GM18858 (cell line): ENCODE data around the gene HOXB8.

Experiments
- ATAC-seq: cut with Tn5 transposase; IDR thresholded peaks from one replicate; pipeline ENCODE4 v1.9.1; 2021; ENCODE audit not compliant: unreplicated experiment

HOXB8 gene

DNA sequence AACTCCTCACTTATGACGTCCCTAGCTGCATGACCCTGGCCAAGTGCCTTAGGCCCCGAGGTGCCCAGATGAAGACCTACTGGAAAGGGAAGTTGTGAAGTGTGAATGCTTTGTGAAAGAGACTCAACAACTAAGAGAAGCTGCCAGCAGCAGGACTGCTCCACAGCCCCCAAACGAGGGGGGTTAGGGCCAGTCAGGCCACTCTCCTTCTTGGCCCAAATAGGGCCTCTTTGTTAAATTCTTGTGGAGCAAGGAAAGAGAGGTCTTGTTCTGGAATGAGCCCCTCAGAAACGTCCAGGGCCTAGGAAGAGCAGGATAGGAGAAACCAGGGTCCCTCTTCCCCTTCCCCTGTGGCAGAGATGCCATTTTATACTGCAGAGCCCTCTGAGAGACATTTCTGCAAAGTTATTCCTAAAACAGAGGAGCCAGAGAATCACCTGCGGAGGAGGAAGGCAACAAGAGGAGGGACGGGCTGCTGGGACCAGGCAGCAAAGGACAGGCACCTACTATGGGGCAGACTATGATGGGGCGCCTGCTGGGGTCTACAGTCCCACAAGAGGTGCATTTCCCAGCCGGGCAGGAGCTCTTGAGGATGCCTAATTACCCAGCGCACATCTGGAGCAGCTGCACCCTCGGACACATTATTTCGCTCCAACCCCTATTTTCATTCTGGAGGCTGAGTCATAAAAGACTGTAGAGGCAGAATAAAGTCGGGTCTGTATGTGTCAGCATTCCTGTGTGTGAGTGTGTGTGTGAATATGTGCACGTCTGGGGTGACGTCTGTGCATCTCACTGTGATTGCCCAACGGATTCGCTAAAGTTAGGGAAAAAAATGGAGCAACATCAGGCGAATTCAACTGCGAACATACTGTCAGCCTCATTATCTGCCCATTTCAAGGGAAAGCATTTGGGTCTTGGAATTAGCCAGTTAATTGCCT lies 22.5 kb upstream of the HOXB8 start:
- no peak for ATAC-seq

DNA sequence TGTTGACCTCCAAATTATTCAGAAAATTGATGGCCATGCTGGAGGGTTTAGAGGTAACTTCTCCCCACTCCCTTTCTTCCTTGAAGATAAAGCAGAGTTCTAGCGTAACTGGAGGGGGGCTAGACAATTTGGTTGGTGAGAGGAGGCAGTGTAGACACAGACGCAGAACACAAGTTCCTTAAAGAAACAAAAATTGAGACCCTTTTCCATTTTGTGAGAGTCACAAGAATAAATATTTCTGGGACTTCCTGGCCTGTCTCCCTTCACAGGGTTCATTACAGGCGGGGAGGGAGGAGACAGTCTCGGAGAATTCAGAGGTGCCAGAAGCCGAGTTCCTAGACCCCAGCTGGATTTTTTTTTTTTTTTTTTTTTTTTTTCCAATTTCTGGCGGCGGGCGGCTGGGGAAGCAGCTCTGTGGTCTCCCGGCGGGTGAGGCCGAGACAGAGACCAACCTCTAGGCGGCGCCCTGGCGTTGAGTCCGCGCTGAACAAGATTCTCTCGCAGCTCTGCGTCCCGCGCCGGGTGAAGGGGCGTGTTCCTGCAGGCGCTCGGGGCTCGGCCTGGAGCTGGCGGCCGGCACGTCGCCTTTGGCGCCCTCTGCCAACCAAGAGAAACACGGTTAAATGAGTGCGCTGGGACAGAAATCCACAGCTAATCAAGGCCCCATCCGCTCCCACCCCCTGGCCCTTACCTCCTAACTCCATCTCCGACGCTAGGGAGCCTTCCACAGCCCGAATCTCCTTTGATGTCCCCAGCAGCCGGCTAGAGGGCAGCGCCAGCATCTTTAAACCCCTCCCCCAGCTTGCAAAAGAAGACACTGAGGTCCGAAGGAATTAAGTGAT lies 21.3 kb upstream of the HOXB8 start:
- no peak for ATAC-seq

GRCh38 chr17:48634493-48635208 lies 19.6 kb upstream of the HOXB8 start:
- ATAC-seq, result no peak

- no peak for ATAC-seq
Measured at GRCh38 chr17:48633266-48633677, 18.2 kb upstream of the HOXB8 start.

DNA sequence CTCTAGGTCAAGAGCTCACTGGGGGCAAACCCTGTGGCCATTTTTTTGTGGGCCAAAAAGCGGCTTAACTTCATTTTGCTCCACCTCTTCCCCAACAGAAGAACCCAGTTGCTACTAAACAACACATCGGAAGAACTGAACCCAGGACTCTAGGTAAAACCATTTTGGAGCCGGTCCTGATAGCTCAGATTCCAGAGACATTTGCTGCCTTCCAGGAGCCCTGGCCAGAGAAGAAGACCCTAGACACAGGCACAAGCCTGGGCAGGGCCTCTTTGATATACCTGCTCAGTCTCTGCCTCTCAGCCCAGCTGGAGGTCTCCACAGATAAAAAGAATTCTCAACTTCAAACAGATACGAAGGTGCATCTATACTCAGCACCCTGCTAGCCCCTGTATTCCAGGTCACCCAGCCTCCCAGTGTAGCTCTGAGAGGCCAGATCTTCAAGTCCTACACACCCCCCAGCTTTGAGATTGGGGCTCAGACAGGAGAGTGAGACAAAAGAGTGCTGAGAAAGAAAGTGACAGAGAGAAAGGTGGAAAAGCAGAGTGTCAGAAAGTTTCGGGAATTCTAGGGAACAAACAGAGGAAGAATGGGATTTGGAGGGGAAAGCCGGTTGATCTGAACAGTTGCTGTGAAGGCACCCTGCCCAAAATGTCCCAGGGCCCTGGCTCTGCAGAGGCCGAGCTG lies 17.6 kb upstream of the HOXB8 start:
- no peak for ATAC-seq

- no peak for ATAC-seq
Measured at GRCh38 chr17:48631693-48632578, 16.8 kb upstream of the HOXB8 start.

- no peak for ATAC-seq
Measured at GRCh38 chr17:48630925-48631692, 16.0 kb upstream of the HOXB8 start.

DNA sequence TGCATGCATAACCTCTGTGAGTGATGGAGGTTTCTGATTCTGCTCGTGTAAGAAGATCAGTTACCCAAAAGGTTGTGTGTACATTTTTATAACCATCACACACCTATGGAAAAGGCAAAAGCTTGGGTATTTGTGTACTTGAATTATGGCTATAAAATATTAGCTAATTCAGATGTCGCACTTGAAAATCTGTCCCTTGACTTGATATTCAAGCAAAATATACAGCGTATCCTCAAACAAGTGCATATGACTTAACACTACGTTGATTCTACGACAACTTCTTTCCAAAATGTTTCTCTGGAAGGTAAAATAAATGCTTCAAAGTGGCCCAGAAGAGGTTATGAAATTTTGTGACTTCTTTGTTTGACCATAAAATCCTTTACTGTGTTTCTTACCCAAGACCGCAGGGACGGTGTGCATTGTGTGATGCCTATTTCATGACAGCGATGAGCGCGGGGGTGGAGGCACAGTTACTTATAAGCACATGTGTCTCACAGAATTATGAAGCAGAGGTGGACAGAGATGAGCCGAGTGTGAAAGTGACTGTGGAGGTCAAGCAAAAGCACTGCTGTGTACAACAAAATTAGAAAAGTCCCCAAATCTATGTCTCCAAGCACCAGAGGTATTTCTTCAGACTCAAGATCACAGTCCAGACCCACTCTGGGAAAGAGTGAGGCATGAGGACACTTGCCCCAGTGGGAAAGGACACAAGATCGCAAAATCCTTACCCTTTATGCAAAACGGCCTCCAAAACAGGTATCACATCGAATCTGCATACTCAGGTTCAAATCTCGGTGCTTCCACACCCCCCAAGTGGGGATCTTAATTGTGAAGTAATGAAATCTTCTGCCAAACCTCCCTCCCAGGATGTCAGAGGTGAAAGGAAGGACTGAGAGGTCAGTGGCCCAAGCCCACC lies 15.2 kb upstream of the HOXB8 start:
- no peak for ATAC-seq

- ATAC-seq, result no peak
Measured at GRCh38 chr17:48629411-48629759, 14.3 kb upstream of the HOXB8 start.

DNA sequence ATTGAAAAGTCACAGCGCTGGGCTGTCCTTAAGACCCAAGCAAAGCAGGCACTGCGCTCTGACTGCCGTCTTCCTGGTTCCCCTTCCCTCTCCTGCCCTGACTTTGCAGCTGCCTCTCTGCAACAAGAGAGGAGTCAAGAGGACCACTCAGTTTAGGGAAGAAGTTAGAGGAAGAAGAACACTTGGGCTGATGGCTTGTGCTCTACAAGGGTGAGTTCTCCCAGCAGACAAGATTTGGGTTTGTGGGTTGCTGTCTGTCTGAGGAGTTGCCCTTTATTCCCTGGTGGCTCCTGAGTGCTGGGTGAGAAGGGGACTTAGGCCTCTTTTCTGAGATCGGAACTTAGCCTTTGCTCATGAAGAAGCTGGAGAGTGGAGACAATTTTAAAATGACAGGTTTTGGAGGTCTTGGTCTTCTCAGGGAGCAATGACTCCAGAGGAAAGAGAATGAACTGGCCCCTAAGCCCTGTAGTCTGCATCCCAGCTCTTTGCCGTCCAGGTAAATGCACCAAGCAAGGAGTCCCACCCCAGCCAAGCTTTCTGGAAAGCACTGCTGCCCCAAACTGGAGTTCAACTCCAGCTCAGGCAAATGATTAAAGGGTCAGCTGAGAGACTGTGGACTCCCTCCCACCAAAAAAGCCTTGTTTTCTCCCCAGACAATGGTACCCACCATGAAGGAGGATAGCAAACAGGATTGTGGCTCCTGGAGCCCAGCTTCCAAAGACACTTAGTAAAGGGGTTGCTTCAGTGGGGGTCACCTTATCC lies 13.7 kb upstream of the HOXB8 start:
- no peak for ATAC-seq

GRCh38 chr17:48627623-48628521 lies 12.8 kb upstream of the HOXB8 start:
- no peak for ATAC-seq

DNA sequence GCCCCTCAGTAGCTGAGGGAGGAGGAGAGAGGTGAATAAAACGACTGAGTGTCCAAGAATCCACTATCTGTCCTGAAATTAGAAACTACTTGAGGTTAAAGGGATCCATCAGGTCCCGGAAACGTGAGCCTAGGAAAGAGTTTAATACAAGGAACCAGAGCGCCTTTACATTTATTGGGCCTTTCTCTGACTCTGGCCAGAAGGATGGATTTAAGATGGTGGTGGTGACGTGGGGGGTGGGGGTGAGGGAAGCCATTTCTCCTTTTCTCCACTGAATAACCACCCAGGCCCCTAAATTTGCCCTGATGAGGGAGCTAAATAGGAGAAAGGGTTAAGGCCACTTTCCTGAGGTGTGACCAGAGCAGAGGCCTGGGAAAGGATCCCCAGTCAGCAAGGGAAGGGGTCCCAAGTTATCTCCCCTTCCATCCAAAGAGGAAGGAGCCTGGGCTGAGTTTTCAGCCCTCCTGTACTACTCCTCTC lies 12.1 kb upstream of the HOXB8 start:
- ATAC-seq, result no peak

DNA sequence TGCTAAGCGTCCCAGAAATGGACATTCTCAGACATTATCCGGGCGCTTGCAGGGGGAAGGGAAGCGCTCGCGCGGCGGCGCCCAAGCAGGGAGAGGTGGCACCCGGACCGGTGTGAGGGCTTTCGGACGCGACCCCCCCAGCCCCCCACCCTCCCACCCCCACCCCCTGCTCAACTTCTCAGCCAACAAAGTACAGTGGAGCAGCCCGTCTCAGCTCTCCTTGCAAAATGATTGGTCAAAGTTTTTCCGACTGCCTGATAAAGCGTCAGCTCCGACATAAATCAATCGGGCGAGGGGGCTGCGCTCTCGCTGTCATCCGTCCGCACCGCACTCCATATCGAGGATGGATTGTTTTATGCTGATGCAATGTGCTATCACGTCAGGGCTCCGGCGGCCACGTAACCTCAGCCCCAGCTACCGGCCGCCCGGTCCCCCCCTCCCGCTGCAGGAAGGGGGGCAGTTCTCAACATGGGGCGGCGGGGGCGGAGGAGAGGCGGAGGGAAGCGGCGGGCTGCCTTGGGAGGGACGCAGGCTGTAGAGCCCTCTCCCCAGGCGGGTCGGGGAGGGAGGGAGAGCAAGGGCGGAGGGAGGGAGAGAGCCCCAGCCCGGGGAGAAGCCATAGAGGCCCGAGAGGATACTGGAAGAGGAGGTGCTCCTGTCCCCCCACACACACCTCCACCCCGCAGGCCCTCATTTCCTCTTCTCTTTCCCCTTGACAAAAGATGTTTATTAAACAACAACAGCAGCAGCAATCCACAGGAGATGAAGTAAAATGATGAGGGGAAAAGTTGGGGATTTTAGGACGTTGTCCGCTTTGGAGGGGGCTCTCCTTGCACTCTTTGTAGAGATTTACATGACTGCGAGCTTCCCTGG lies 11.4 kb upstream of the HOXB8 start, which contains the start of gene HOXB9:
TSS of gene HOXB9 (minus strand) at position 114 of the 873 bp plus-strand sequence. CDS start at position 25, 89 bp downstream.
- ATAC-seq, result no peak

GRCh38 chr17:48625495-48626244 lies 10.6 kb upstream of the HOXB8 start:
- ATAC-seq, result no peak
